GM12878 (cell line): ENCODE data around the gene ARMH1. TPM values are rescaled to one million over a fixed set of nuclear protein-coding genes. Genes with fewer than 3 reads are reported as not detected.

Experiments used
- ATAC-seq: fragments of 200-7000 bp; cut with Tn5 transposase; 3 replicates; pipeline ENCODE4 v1.9.1; 2020; ENCODE audit warnings: mild to moderate bottlenecking, moderate library complexity
- BruUV-seq: library from RNA; stranded (reverse); fragments of 400-500 nt; replicated peaks from 2 replicates; lab custom pipeline; 2021; lab: Mats Ljungman, UMichigan
- CTCF ChIA-PET: fragments of 300-600 bp; sonication (Branson Sonifier 250); formaldehyde crosslinking; extraction: SDS; loops from one replicate; lab custom pipeline; 2021; ENCODE audit warnings: inconsistent platforms; lab: Yijun Ruan, JAX
- POLR2A ChIA-PET: fragments of 350-600 bp; formaldehyde crosslinking; extraction: SDS; loops from one replicate; lab custom pipeline; 2021; ENCODE audit warnings: inconsistent platforms; lab: Charles Lee
- RAD21 ChIA-PET: fragments of 300-600 bp; sonication (Branson Sonifier 250); formaldehyde crosslinking; loops from one replicate; lab custom pipeline; 2023; ENCODE audit warnings: antibody characterized with exemption; ENCODE audit not compliant: unreplicated experiment; lab: Charles Lee
- SMC1A ChIA-PET: fragments of 300-600 bp; sonication (Branson Sonifier 250); formaldehyde crosslinking; loops from one replicate; lab custom pipeline; 2023; ENCODE audit not compliant: unreplicated experiment, uncharacterized antibody; lab: Charles Lee
- DNase-seq: peaks from one replicate; pipeline ENCODE4 v3.0.0-alpha.2; 2011; ENCODE audit warnings: low read depth, low spot score
- FAIRE-seq: peaks from 3 replicates; lab custom pipeline; 2011; peaks lifted over from hg19 to GRCh38; lab: Jason Lieb, UNC
- H2AFZ ChIP-seq: 2 replicates; pipeline ENCODE4 v1.6.0; 2011; ENCODE audit warnings: low read depth, low read length, control low read depth; ENCODE audit not compliant: control insufficient read depth
- H3K27ac ChIP-seq: 2 replicates; pipeline ENCODE4 v1.5.1; 2011; ENCODE audit warnings: control low read depth; ENCODE audit not compliant: control insufficient read depth, insufficient read depth
- H3K27me3 ChIP-seq, 2 experiments: replicated peaks in 1 of 2; 2 replicates each; pipeline versions ENCODE4 v1.6.0 to v1.6.1; 2011; ENCODE audit warnings: low read length in 1 of 2; ENCODE audit not compliant: control insufficient read depth in 2 of 2, insufficient read depth in 2 of 2
- H3K36me3 ChIP-seq, 2 experiments: 2 replicates each; pipeline ENCODE4 v1.5.1; 2011; ENCODE audit warnings: low read length in 1 of 2; ENCODE audit not compliant: control insufficient read depth in 2 of 2, insufficient read depth in 2 of 2
- H3K4me1 ChIP-seq: 2 replicates; pipeline ENCODE4 v1.6.1; 2011; ENCODE audit warnings: mild to moderate bottlenecking, low read length, moderate library complexity, mixed read lengths; ENCODE audit not compliant: control insufficient read depth, insufficient read depth
- H3K4me2 ChIP-seq: 2 replicates; pipeline ENCODE4 v1.6.0; 2011; ENCODE audit warnings: control low read depth; ENCODE audit not compliant: control insufficient read depth, insufficient read depth
- H3K4me3 ChIP-seq: fragments of 200-600 bp; sonication (generic); 2 replicates; pipeline ENCODE4 v1.5.1; 2016
- H3K79me2 ChIP-seq: 2 replicates; pipeline ENCODE4 v1.6.0; 2011; ENCODE audit warnings: low read length; ENCODE audit not compliant: control insufficient read depth, insufficient read depth
- H3K9ac ChIP-seq: 2 replicates; pipeline ENCODE4 v1.8.0; 2011; ENCODE audit warnings: low read length, control low read depth, mixed read lengths; ENCODE audit not compliant: control insufficient read depth, insufficient read depth
- H3K9me3 ChIP-seq: replicated peaks from 3 replicates; pipeline ENCODE4 v1.5.1; 2011; ENCODE audit warnings: mild to moderate bottlenecking, low read length; ENCODE audit not compliant: control insufficient read depth, insufficient read depth
- H4K20me1 ChIP-seq: 2 replicates; pipeline ENCODE4 v1.6.0; 2011; ENCODE audit not compliant: control insufficient read depth, insufficient read depth
- ASH2L ChIP-seq: fragments of 300-600, 200-600 bp; sonication (generic); IDR thresholded peaks from 2 replicates; pipeline ENCODE4 v1.6.1; 2017; ENCODE audit warnings: low read depth, mild to moderate bottlenecking, borderline replicate concordance
- BHLHE40 ChIP-seq, 2 experiments: fragments of 450-650 bp in 1 of 2; IDR thresholded peaks; 2 replicates each; pipeline ENCODE4 v1.6.1; 2011 to 2017; ENCODE audit warnings: low read depth in 2 of 2, borderline replicate concordance in 1 of 2, improper control_type of control experiment in 1 of 2, low read length in 1 of 2, mild to moderate bottlenecking in 1 of 2
- CHD2 ChIP-seq: IDR thresholded peaks from 2 replicates; pipeline ENCODE4 v1.6.1; 2011; ENCODE audit warnings: low read depth, low read length, improper control_type of control experiment, borderline replicate concordance
- HDAC2 ChIP-seq: fragments of 200-600 bp; sonication (generic); IDR thresholded peaks from 2 replicates; pipeline ENCODE4 v1.6.1; 2017
- IKZF2 ChIP-seq, 2 experiments: fragments of 450-650 bp; IDR thresholded peaks; 2 replicates each; pipeline ENCODE4 v1.6.1; 2017; ENCODE audit warnings: mild to moderate bottlenecking in 2 of 2, moderate library complexity in 2 of 2
- MEF2A ChIP-seq: IDR thresholded peaks from 2 replicates; pipeline ENCODE4 v1.6.1; 2011; ENCODE audit warnings: low read depth, mild to moderate bottlenecking, low read length, moderate library complexity; ENCODE audit not compliant: insufficient read depth
- NRF1 ChIP-seq: conservative IDR thresholded peaks from 2 replicates; pipeline ENCODE4 v1.6.1; 2011; ENCODE audit warnings: mild to moderate bottlenecking, low read depth, low read length, improper control_type of control experiment
- SMAD5 ChIP-seq: IDR thresholded peaks from 2 replicates; pipeline ENCODE4 v1.6.1; 2016; ENCODE audit warnings: antibody characterized with exemption, low read depth
- SREBF2 ChIP-seq: IDR thresholded peaks from 2 replicates; pipeline ENCODE4 v1.6.1; 2012; ENCODE audit warnings: mild to moderate bottlenecking, low read length
- ZSCAN29 ChIP-seq: fragments of 450-650 bp; IDR thresholded peaks from 2 replicates; pipeline ENCODE4 v1.6.1; 2017; ENCODE audit warnings: mild to moderate bottlenecking, moderate library complexity
- WGBS: methylation state at CpG from one replicate; pipeline ENCODE4 v1.1.6; 2016; ENCODE audit warnings: low lambda C conversion rate; ENCODE audit not compliant: insufficient replicate concordance, insufficient coverage; ENCODE audit errors: missing lambda C conversion rate; 5-methylcytosine and 5-hydroxymethylcytosine counted together
- in situ Hi-C: fragments of 300-500 bp; cut with MboI; formaldehyde crosslinking; loops from 9 replicates; pipeline ENCODE4 v1.14.3; 2018; ENCODE audit warnings: mixed read lengths
- intact Hi-C: fragments of 100-400 bp; cut with micrococcal nuclease; formaldehyde crosslinking; loops from one replicate; pipeline ENCODE4 v1.14.2; 2022; ENCODE audit not compliant: unreplicated experiment
- polyA plus RNA-seq, 11 experiments: library from polyadenylated mRNA; depleted of rRNA in 4 of 11; unstranded in 6 of 11; stranded (reverse) in 5 of 11; fragments of >200 nt; fragmentation: Nextera tagmentation in 4 of 11; fragmentation: Illumina TruSeq in 1 of 11; extraction: Ambion mirVana in 4 of 11; extraction: Trizol in 1 of 11; gene quantifications; 1 replicate in 1 of 11; 2 replicates in 10 of 11; pipeline versions ENCODE4 v1.2.1 to v1.2.3, GENCODE V29; 2011 to 2016; ENCODE audit warnings: inconsistent platforms in 2 of 11, missing spikeins in 2 of 11, low read depth in 1 of 11
- total RNA-seq, 4 experiments: library from RNA; depleted of rRNA in 3 of 4; stranded (reverse); fragments of >200 nt in 3 of 4; fragmentation: Illumina TruSeq in 1 of 4; extraction: Trizol in 1 of 4; gene quantifications; 2 replicates each; pipeline versions ENCODE4 v1.2.1 to v1.2.3, GENCODE V29; 2013 to 2021
- TF ChIP-seq, protein P1 (sequence below): fragments of 450-650 bp; formaldehyde crosslinking; IDR thresholded peaks from 2 replicates; pipeline ENCODE4 v1.4.0; 2020; ENCODE audit warnings: mild to moderate bottlenecking, moderate library complexity
- TF ChIP-seq, protein P2 (sequence below): IDR thresholded peaks from 2 replicates; pipeline ENCODE4 v1.6.1; 2012; ENCODE audit warnings: improper control_type of control experiment, low read depth, low read length; ENCODE audit not compliant: insufficient replicate concordance

ARMH1 gene
- total and polyA plus RNA-seq, 10 of the 15 experiments (the other 5 are each of a cell fraction or from before 2014, with no cell fraction given): 0.93 to 43.9 (median 8.2) TPM

DNA sequence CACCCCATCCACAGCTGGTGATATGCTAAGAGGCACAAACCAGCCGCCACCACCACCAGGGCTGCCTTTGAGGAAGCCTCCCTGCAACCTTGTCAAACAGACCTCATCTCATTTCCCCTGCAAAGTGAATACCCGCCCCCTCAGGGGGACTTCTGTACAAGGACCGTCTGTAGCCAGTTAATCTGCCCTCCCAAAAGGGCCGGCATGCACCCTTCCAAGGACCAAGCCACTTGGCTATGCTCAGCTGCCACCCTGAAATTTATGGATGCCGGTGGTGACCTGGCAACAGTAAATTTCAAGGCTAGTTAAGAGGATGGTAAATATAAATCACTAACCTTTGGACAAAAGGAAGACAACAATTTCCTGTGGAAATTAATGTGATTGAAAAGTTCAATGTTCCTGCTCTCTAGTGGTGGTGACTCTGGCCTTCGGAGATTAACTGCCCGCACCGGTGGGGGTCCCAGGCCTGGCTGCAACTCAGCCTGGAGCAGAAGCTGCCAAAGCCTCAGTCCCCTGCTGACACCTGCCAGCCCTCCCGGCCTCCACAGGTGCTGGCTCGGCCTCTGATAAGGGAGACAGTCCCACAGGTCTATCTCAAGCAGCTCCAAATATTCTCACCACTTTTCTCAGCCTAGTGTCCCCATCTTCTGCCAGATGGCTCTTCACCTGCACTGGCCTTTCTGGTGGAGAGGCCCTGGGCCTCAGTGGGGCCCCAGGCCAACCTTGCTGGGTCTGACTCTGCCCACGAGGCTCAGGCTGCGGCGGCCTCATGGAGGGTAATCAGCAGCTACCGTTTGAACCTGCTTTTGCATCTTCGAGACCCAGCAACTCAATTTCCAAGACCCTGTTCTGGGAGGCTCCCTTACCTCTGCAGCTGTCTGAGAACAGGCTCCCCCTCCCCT is 12.5 kb upstream of the ARMH1 start (continued):
- TF ChIP-seq, protein P1, sequence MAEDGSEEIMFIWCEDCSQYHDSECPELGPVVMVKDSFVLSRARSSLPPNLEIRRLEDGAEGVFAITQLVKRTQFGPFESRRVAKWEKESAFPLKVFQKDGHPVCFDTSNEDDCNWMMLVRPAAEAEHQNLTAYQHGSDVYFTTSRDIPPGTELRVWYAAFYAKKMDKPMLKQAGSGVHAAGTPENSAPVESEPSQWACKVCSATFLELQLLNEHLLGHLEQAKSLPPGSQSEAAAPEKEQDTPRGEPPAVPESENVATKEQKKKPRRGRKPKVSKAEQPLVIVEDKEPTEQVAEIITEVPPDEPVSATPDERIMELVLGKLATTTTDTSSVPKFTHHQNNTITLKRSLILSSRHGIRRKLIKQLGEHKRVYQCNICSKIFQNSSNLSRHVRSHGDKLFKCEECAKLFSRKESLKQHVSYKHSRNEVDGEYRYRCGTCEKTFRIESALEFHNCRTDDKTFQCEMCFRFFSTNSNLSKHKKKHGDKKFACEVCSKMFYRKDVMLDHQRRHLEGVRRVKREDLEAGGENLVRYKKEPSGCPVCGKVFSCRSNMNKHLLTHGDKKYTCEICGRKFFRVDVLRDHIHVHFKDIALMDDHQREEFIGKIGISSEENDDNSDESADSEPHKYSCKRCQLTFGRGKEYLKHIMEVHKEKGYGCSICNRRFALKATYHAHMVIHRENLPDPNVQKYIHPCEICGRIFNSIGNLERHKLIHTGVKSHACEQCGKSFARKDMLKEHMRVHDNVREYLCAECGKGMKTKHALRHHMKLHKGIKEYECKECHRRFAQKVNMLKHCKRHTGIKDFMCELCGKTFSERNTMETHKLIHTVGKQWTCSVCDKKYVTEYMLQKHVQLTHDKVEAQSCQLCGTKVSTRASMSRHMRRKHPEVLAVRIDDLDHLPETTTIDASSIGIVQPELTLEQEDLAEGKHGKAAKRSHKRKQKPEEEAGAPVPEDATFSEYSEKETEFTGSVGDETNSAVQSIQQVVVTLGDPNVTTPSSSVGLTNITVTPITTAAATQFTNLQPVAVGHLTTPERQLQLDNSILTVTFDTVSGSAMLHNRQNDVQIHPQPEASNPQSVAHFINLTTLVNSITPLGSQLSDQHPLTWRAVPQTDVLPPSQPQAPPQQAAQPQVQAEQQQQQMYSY (CRISPR knock-in tag): no peak
- TF ChIP-seq ZSCAN29: no peak

DNA sequence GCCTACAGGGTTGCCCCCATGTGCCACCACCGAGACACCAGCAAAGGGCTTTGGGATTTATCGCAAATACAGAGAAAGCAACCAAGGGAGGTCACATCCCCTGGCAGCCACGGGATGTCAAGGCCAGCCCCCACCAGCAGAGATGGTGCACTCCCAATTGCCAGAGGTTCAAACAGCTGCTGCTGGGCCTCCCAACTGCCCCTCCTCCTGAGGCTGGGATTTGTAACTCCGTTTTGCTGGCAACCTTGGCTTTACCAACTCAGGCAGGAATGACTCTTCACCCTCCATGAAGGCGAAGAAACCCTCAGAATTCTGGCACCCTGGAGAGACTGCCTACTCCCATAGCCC is 11.9 kb upstream of the ARMH1 start:
- WGBS: 69% methylated on average over 5 of the region's 5 CpGs
- in situ Hi-C loops (no loop called here), intact Hi-C loops (no loop called here)
- Histone ChIP-seq H3K4me2 (no peak overlapping the region), H2AFZ (no peak overlapping the region), H3K9me3 (no peaks in the 10 kb centered on the region), H3K4me3 (no peak overlapping the region), H3K9ac (no peak overlapping the region), H4K20me1 (no peaks in the 10 kb centered on the region), H3K79me2 (no peaks in the 10 kb centered on the region), H3K4me1 (peaks cover 10% of the 10 kb centered on the region), H3K36me3 (no peaks in the 10 kb centered on the region), H3K27ac (no peak overlapping the region), H3K27me3 (no peaks in the 10 kb centered on the region)
- DNase-seq (no peak), ATAC-seq (no peak), FAIRE-seq (no peak)
- ChIA-PET RAD21 (no interaction called here), CTCF (interaction anchor here (2.8 kb wide), 1 partner anchor 10 kb away, joined by 15 read pairs; no protein-coding TSS in a partner anchor), SMC1A (interaction anchor here (2.3 kb wide), 1 partner anchor 10 kb away, joined by 7 read pairs; no protein-coding TSS in a partner anchor), POLR2A (no interaction called here)
- BruUV-seq: no TSS peak
- TF ChIP-seq MEF2A (no peak), IKZF2 (IDR thresholded peaks at IDR 0.05) (no peak), NRF1 (no peak), HDAC2 (no peak), SMAD5 (no peak), SREBF2 (no peak), CHD2 (no peak), ASH2L (no peak), BHLHE40 (IDR thresholded peaks at IDR 0.05; ENCODE audit: borderline replicate concordance in 1 of 2, low read depth in 2 of 2, low read length in 1 of 2) (no peak)
- TF ChIP-seq, protein P2, sequence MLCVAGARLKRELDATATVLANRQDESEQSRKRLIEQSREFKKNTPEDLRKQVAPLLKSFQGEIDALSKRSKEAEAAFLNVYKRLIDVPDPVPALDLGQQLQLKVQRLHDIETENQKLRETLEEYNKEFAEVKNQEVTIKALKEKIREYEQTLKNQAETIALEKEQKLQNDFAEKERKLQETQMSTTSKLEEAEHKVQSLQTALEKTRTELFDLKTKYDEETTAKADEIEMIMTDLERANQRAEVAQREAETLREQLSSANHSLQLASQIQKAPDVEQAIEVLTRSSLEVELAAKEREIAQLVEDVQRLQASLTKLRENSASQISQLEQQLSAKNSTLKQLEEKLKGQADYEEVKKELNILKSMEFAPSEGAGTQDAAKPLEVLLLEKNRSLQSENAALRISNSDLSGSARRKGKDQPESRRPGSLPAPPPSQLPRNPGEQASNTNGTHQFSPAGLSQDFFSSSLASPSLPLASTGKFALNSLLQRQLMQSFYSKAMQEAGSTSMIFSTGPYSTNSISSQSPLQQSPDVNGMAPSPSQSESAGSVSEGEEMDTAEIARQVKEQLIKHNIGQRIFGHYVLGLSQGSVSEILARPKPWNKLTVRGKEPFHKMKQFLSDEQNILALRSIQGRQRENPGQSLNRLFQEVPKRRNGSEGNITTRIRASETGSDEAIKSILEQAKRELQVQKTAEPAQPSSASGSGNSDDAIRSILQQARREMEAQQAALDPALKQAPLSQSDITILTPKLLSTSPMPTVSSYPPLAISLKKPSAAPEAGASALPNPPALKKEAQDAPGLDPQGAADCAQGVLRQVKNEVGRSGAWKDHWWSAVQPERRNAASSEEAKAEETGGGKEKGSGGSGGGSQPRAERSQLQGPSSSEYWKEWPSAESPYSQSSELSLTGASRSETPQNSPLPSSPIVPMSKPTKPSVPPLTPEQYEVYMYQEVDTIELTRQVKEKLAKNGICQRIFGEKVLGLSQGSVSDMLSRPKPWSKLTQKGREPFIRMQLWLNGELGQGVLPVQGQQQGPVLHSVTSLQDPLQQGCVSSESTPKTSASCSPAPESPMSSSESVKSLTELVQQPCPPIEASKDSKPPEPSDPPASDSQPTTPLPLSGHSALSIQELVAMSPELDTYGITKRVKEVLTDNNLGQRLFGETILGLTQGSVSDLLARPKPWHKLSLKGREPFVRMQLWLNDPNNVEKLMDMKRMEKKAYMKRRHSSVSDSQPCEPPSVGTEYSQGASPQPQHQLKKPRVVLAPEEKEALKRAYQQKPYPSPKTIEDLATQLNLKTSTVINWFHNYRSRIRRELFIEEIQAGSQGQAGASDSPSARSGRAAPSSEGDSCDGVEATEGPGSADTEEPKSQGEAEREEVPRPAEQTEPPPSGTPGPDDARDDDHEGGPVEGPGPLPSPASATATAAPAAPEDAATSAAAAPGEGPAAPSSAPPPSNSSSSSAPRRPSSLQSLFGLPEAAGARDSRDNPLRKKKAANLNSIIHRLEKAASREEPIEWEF: no peak
